Bronchial epithelial cell (primary cell): Measurements from ENCODE around the gene SDCCAG8. TPM values are rescaled to one million over a fixed set of nuclear protein-coding genes. Genes with fewer than 3 reads are reported as not detected.

Source experiments
- DNase-seq: peaks from one replicate; pipeline ENCODE4 v3.0.0-alpha.2; 2010; ENCODE audit warnings: low read depth
- FAIRE-seq: peaks from 2 replicates; lab custom pipeline; 2011; peaks lifted over from hg19 to GRCh38; lab: Jason Lieb, UNC
- H3K27me3 ChIP-seq: 2 replicates; pipeline ENCODE4 v1.5.1; 2011; ENCODE audit warnings: low read length; ENCODE audit not compliant: control insufficient read depth, insufficient read depth
- H3K36me3 ChIP-seq: 2 replicates; pipeline ENCODE4 v1.5.1; 2011; ENCODE audit warnings: low read length; ENCODE audit not compliant: control insufficient read depth, insufficient read depth
- H3K4me3 ChIP-seq: 2 replicates; pipeline ENCODE4 v1.5.1; 2011; ENCODE audit warnings: mild to moderate bottlenecking, low read depth, low read length, control low read depth
- CTCF ChIP-seq: IDR thresholded peaks from 2 replicates; pipeline ENCODE4 v1.5.1; 2011; ENCODE audit warnings: mild to moderate bottlenecking, moderate library complexity, low read length, control low read depth, inconsistent platforms; ENCODE audit not compliant: insufficient read depth, severe bottlenecking
- total RNA-seq: library from RNA; depleted of rRNA; stranded (reverse); fragments of >200 nt; gene quantifications from 2 replicates; pipeline ENCODE4 v1.2.1, GENCODE V29; 2014

Gene SDCCAG8
- total RNA-seq, 1 donor from 2014 or later = 32.4 TPM

DNA sequence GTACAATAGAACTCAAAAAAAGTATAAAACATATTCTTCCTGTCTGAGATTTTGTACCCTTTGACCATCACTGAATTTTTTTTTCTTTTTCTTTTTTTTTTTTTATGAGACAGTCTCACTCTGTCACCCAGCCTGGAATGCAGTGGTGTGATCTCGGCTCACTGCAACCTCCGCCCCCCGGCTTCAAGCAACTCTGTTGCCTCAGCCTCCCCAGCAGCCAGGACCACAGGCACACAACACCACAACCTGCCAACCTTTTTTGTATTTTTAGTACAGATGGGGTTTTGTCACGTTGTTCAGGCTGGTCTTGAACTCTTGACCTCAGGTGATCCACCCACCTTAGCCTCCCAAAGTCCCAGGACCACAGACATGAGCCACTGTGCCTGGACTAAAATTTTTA is 10.4 kb downstream of the SDCCAG8 start:
- H3K36me3 ChIP-seq = no peaks in the 10 kb centered on the region
- no peak for FAIRE-seq
- no peaks in the 10 kb centered on the region for H3K27me3 ChIP-seq
- no peak overlapping the region for H3K4me3 ChIP-seq
- no peak for DNase-seq
- TF ChIP-seq CTCF = no peak

DNA sequence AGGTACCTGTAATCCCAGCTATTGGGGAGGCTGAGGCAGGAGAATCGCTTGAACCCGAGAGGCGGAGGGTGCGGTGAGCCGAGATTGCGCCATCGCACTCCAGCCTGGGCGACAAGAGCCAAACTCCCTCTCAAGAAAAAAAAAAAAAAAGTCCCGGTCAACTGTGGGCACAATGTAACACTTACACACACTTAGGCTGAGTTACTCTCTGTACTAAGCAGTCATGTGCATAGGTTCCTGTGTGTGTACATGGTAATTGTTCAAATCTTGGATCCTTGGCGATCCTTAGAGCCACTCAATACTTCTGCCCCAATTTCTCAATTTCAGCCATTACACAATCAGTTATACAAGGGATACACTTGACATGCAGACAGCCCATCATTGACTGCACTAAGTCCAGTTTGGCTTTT is 11.6 kb downstream of the SDCCAG8 start:
- Histone ChIP-seq H3K4me3 (no peak overlapping the region), H3K36me3 (no peaks in the 10 kb centered on the region), H3K27me3 (no peaks in the 10 kb centered on the region)
- TF ChIP-seq CTCF = no peak
- FAIRE-seq = no peak
- DNase-seq = no peak

- TF ChIP-seq CTCF = no peak
- FAIRE-seq = no peak
- peak; percentile 97 for DNase-seq
- H3K27me3 ChIP-seq = no peaks in the 10 kb centered on the region
- H3K36me3 ChIP-seq = no peaks in the 10 kb centered on the region
- H3K4me3 ChIP-seq = no peak overlapping the region
Observed at GRCh38 chr1:243267914-243268653, 12.2 kb downstream of the SDCCAG8 start.

GRCh38 chr1:243268751-243269460 is 13.1 kb downstream of the SDCCAG8 start:
- FAIRE-seq (no peak), DNase-seq (no peak)
- no peak for TF ChIP-seq CTCF
- no peak overlapping the region for H3K4me3 ChIP-seq
- no peaks in the 10 kb centered on the region for H3K36me3 ChIP-seq
- no peaks in the 10 kb centered on the region for H3K27me3 ChIP-seq

DNA sequence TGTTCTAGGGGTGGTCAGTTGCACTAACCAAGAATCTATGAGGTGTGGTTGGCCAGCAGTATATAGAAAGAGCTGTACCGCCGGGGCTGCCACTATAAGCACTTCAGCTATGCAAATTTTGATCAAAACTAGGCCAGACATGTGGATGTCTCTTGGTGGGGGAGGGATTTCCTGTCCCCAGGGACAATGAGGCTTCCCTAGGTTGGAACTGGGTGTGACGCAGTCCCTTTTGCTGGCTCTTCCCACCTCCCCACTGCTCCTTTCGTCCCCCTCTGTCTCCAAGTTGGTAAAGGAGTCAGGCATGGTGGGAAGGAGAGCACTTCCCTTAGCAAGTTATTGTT is 13.6 kb downstream of the SDCCAG8 start:
- DNase-seq (no peak), FAIRE-seq (no peak)
- H3K4me3 ChIP-seq = no peak overlapping the region

More for the DNA sequence above, 13.6 kb downstream of the SDCCAG8 start:
- no peak for TF ChIP-seq CTCF
- Histone ChIP-seq H3K36me3 (peaks cover 2% of the 10 kb centered on the region), H3K27me3 (no peaks in the 10 kb centered on the region)
